ENCODE data around the gene GRM7. TPM values are rescaled to one million over a fixed set of nuclear protein-coding genes. Genes with fewer than 3 reads are reported as not detected.

GRM7 gene
- polyA plus RNA-seq, 3 donors: not detected

GRCh38 chr3:7787871-7788828, 927.2 kb downstream of the GRM7 start:
- TF ChIP-seq CTCF (IDR thresholded peaks at IDR 0.05): no peak
- H3K79me2 ChIP-seq (ENCODE audit: insufficient read depth, low read length): no peaks in the 10 kb centered on the region
- Mint-ChIP-seq H3K4me3 (no peak overlapping the region), H3K36me3 (no peaks in the 10 kb centered on the region), H3K9me3 (peaks cover 0 to 19% (median 4%) of the 10 kb centered on the region in 7 donors), H3K27ac (no peak overlapping the region), H3K4me1 (no peaks in the 10 kb centered on the region), H3K27me3 (ENCODE audit: low read depth in 3 of 3) (no peaks in the 10 kb centered on the region)
- no peaks in the 10 kb centered on the region for H3K27me3 ChIP-seq (ENCODE audit: control insufficient read depth in 2 of 2, insufficient read depth in 2 of 2, low read length in 2 of 2)
- H3K9me3 ChIP-seq (replicated peaks in 1 of 2; ENCODE audit: control insufficient read depth in 1 of 2, insufficient read depth in 1 of 2, low read length in 2 of 2): peaks cover 0 to 9% of the 10 kb centered on the region in 2 donors
- no peak overlapping the region for H2AFZ ChIP-seq (ENCODE audit: insufficient read depth, low read depth, low read length, poor library complexity, severe bottlenecking)
- H3K9ac ChIP-seq (ENCODE audit: insufficient read depth, low read length, poor library complexity, severe bottlenecking): no peak overlapping the region
- no peak overlapping the region for H3K27ac ChIP-seq (ENCODE audit: low read depth in 1 of 2, low read length in 2 of 2)
- no peaks in the 10 kb centered on the region for H3K4me1 ChIP-seq (ENCODE audit: control insufficient read depth in 1 of 2, insufficient read depth in 2 of 2, low read length in 2 of 2)
- intact Hi-C loops (cut with micrococcal nuclease): no loop called here
- 100% methylated on average over 2 of the region's 5 CpGs for WGBS (ENCODE audit: insufficient coverage)
- H3K4me3 ChIP-seq (replicated peaks in 1 of 3; ENCODE audit: low read depth in 2 of 3, low read length in 3 of 3): no peak overlapping the region
- no peak for DNase-seq
- H3K36me3 ChIP-seq (replicated peaks in 1 of 2; ENCODE audit: control insufficient read depth in 1 of 2, insufficient read depth in 2 of 2, low read length in 2 of 2): no peaks in the 10 kb centered on the region
- H3K4me2 ChIP-seq (replicated peaks; ENCODE audit: extremely low read depth, low read length, poor library complexity, severe bottlenecking): no peak overlapping the region
- no peaks in the 10 kb centered on the region for H4K20me1 ChIP-seq (ENCODE audit: insufficient read depth, low read length)

GRCh38 chr3:7788881-7789280, 928.0 kb downstream of the GRM7 start:
- Mint-ChIP-seq H3K4me3 (no peak overlapping the region), H3K27ac (no peak overlapping the region), H3K4me1 (no peaks in the 10 kb centered on the region), H3K9me3 (peaks cover 0 to 15% (median 4%) of the 10 kb centered on the region in 7 donors), H3K27me3 (ENCODE audit: low read depth in 3 of 3) (no peaks in the 10 kb centered on the region), H3K36me3 (no peaks in the 10 kb centered on the region)
- H4K20me1 ChIP-seq (ENCODE audit: insufficient read depth, low read length): no peaks in the 10 kb centered on the region
- DNase-seq: no peak
- H3K9me3 ChIP-seq (replicated peaks in 1 of 2; ENCODE audit: control insufficient read depth in 1 of 2, insufficient read depth in 1 of 2, low read length in 2 of 2): peaks cover 0 to 9% of the 10 kb centered on the region in 2 donors
- no peaks in the 10 kb centered on the region for H3K79me2 ChIP-seq (ENCODE audit: insufficient read depth, low read length)
- intact Hi-C loops (cut with micrococcal nuclease): no loop called here
- no peaks in the 10 kb centered on the region for H3K27me3 ChIP-seq (ENCODE audit: control insufficient read depth in 2 of 2, insufficient read depth in 2 of 2, low read length in 2 of 2)
- H3K36me3 ChIP-seq (replicated peaks in 1 of 2; ENCODE audit: control insufficient read depth in 1 of 2, insufficient read depth in 2 of 2, low read length in 2 of 2): no peaks in the 10 kb centered on the region
- no peak overlapping the region for H3K4me2 ChIP-seq (replicated peaks; ENCODE audit: extremely low read depth, low read length, poor library complexity, severe bottlenecking)
- H2AFZ ChIP-seq (ENCODE audit: insufficient read depth, low read depth, low read length, poor library complexity, severe bottlenecking): no peak overlapping the region
- H3K9ac ChIP-seq (ENCODE audit: insufficient read depth, low read length, poor library complexity, severe bottlenecking): no peak overlapping the region
- H3K27ac ChIP-seq (ENCODE audit: low read depth in 1 of 2, low read length in 2 of 2): no peak overlapping the region
- no peak for TF ChIP-seq CTCF (IDR thresholded peaks at IDR 0.05)
- H3K4me1 ChIP-seq (ENCODE audit: control insufficient read depth in 1 of 2, insufficient read depth in 2 of 2, low read length in 2 of 2): no peaks in the 10 kb centered on the region
- H3K4me3 ChIP-seq (replicated peaks in 1 of 3; ENCODE audit: low read depth in 2 of 3, low read length in 3 of 3): no peak overlapping the region
- WGBS (ENCODE audit: insufficient coverage): 80% methylated on average over 1 of the region's 1 CpG

Data from CD14-positive monocyte (primary cell).